ENCODE data around the gene GPATCH2L.

GPATCH2L gene

DNA sequence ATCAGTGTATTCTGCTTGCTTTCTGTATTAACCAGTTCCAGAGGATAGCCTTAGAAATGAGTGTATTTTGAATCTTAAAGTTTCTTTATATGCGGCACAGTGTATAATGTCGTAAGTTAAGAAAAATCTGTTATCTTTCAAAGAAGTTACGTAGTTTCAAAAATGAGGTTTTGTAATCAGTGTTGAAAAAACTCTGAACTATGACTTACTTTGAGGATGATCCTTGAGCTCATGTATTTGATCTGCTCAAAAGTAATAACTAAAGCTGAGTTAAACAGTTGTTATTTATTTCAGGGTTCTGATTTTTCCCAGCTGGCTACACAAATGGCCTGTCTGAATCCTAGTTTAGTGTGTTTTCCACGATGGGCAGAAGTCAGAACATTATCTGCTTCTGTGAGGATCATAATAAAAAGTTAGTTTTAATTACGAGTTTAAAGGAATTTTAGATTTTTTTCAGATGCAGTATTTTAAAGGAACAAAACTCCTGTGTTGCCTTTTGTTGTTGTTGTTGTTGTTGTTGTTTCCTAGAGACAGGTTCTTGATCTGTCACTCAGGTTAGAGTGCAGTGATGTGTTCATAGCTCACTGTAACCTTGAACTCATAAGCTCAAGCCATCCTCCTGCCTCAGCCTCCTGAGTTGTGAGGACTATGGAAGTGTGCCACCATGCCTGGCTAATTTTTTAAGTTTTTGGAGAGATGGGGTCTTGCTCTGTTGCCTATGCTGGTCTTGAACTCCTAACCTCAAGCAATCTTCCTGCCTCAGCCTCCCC lies 52.9 kb downstream of the GPATCH2L start:
- TF ChIP-seq, protein P1, sequence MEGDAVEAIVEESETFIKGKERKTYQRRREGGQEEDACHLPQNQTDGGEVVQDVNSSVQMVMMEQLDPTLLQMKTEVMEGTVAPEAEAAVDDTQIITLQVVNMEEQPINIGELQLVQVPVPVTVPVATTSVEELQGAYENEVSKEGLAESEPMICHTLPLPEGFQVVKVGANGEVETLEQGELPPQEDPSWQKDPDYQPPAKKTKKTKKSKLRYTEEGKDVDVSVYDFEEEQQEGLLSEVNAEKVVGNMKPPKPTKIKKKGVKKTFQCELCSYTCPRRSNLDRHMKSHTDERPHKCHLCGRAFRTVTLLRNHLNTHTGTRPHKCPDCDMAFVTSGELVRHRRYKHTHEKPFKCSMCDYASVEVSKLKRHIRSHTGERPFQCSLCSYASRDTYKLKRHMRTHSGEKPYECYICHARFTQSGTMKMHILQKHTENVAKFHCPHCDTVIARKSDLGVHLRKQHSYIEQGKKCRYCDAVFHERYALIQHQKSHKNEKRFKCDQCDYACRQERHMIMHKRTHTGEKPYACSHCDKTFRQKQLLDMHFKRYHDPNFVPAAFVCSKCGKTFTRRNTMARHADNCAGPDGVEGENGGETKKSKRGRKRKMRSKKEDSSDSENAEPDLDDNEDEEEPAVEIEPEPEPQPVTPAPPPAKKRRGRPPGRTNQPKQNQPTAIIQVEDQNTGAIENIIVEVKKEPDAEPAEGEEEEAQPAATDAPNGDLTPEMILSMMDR (IDR thresholded peaks at IDR 0.05; ENCODE audit: insufficient read depth, low read length): no peak
- TF ChIP-seq POLR2AphosphoS5 (IDR thresholded peaks at IDR 0.05; ENCODE audit: low read depth): no peak
- TF ChIP-seq SPI1 (IDR thresholded peaks at IDR 0.05; ENCODE audit: borderline replicate concordance, low read depth): no peak
- no peak for TF ChIP-seq GABPA (IDR thresholded peaks at IDR 0.05; ENCODE audit: low read depth)
- no peak for TF ChIP-seq REST (IDR thresholded peaks at IDR 0.05; ENCODE audit: insufficient replicate concordance, low read depth)
- DNase-seq (ENCODE audit: low read depth in 1 of 2, low spot score in 1 of 2): no peak
- Histone ChIP-seq H3K27me3 (ENCODE audit: insufficient read depth, poor library complexity, severe bottlenecking) (no peaks in the 10 kb centered on the region), H3K27ac (replicated peaks) (no peak overlapping the region), H3K4me3 (replicated peaks; ENCODE audit: insufficient read depth, low read length) (no peak overlapping the region)

GRCh38 chr14:76205708-76206107 lies 54.0 kb downstream of the GPATCH2L start:
- no peak for TF ChIP-seq POLR2AphosphoS5 (IDR thresholded peaks at IDR 0.05; ENCODE audit: low read depth)
- Histone ChIP-seq H3K4me3 (replicated peaks; ENCODE audit: insufficient read depth, low read length) (no peak overlapping the region), H3K27ac (replicated peaks) (no peak overlapping the region), H3K27me3 (ENCODE audit: insufficient read depth, poor library complexity, severe bottlenecking) (no peaks in the 10 kb centered on the region)
- no peak for DNase-seq (ENCODE audit: low read depth in 1 of 2, low spot score in 1 of 2)

- Histone ChIP-seq H3K27ac (replicated peaks) (no peak overlapping the region), H3K4me3 (replicated peaks; ENCODE audit: insufficient read depth, low read length) (no peak overlapping the region), H3K27me3 (ENCODE audit: insufficient read depth, poor library complexity, severe bottlenecking) (no peaks in the 10 kb centered on the region)
- TF ChIP-seq, protein P1 (IDR thresholded peaks at IDR 0.05; ENCODE audit: insufficient read depth, low read length): no peak
- no peak for TF ChIP-seq SPI1 (IDR thresholded peaks at IDR 0.05; ENCODE audit: borderline replicate concordance, low read depth)
- TF ChIP-seq POLR2AphosphoS5 (IDR thresholded peaks at IDR 0.05; ENCODE audit: low read depth): no peak
- TF ChIP-seq REST (IDR thresholded peaks at IDR 0.05; ENCODE audit: insufficient replicate concordance, low read depth): no peak
- TF ChIP-seq GABPA (IDR thresholded peaks at IDR 0.05; ENCODE audit: low read depth): no peak
- DNase-seq (ENCODE audit: low read depth in 1 of 2, low spot score in 1 of 2): no peak
Measured at GRCh38 chr14:76208340-76208739, 56.6 kb downstream of the GPATCH2L start.

GRCh38 chr14:76212242-76212641 lies 60.5 kb downstream of the GPATCH2L start:
- H3K27me3 ChIP-seq (ENCODE audit: insufficient read depth, poor library complexity, severe bottlenecking): no peaks in the 10 kb centered on the region
- H3K27ac ChIP-seq (replicated peaks): no peak overlapping the region
- no peak for TF ChIP-seq SPI1 (IDR thresholded peaks at IDR 0.05; ENCODE audit: borderline replicate concordance, low read depth)
- TF ChIP-seq GABPA (IDR thresholded peaks at IDR 0.05; ENCODE audit: low read depth): no peak
- TF ChIP-seq, protein P1 (IDR thresholded peaks at IDR 0.05; ENCODE audit: insufficient read depth, low read length): no peak
- TF ChIP-seq POLR2AphosphoS5 (IDR thresholded peaks at IDR 0.05; ENCODE audit: low read depth): no peak
- TF ChIP-seq REST (IDR thresholded peaks at IDR 0.05; ENCODE audit: insufficient replicate concordance, low read depth): no peak
- no peak overlapping the region for H3K4me3 ChIP-seq (replicated peaks; ENCODE audit: insufficient read depth, low read length)
- DNase-seq (ENCODE audit: low read depth in 1 of 2, low spot score in 1 of 2): no peak
